Body of pancreas (tissue), 4 donors: ENCODE measurements around the gene SYNE1.

Source experiments
- CTCF ChIP-seq, 7 experiments: fragments of 450-650 bp in 4 of 7; fragments of 200-600 bp in 3 of 7; sonication (generic) in 3 of 7; IDR thresholded peaks; one replicate each; pipeline ENCODE4 v1.5.1; 2016 to 2019; ENCODE audit warnings: antibody characterized with exemption in 7 of 7
- POLR2A ChIP-seq, 3 donors: fragments of 450-650 bp; IDR thresholded peaks; one replicate each; pipeline ENCODE4 v1.6.1; 2016; ENCODE audit warnings: antibody characterized with exemption in 3 of 3, mild to moderate bottlenecking in 2 of 3

DNA sequence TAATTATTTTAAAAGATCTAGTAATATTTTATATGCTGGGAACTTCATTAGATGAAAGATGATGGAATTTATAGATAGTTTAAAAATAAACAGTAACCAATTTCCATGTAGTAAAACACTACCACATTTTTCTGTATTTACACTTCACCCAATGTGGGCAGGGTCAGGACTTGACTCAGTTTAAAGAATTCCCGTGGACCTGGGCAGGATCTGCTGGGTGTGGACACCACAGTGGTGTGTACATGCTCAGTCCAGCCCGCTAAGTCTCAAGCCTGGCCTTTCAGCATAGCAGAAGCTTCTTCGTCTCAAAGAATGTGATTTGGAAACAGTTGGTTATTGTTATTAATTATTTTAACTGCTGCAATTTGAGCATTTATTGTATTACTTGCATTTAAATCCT, 364.2 kb downstream of the SYNE1 start:
- TF ChIP-seq CTCF (IDR thresholded peaks at IDR 0.05) (no peak), POLR2A (IDR thresholded peaks at IDR 0.05) (no peak)
